Lung (tissue), 12 donors: ENCODE results near the gene RAB24. TPM values are rescaled to one million over a fixed set of nuclear protein-coding genes. Genes with fewer than 3 reads are reported as not detected.

Source experiments
- ATAC-seq: fragments of 200-7000 bp; cut with Tn5 transposase; one replicate; pipeline ENCODE4 v1.9.1; 2020; ENCODE audit warnings: moderate number of reproducible peaks; ENCODE audit not compliant: insufficient read depth, low FRiP score
- DNase-seq, 3 donors: peaks; one replicate each; pipeline ENCODE4 v3.0.0-alpha.2; 2013 to 2017
- H3K27ac ChIP-seq, 2 donors: one replicate each; pipeline ENCODE4 v1.5.1; 2013; ENCODE audit warnings: mild to moderate bottlenecking in 2 of 2, moderate library complexity in 2 of 2, control low read depth in 1 of 2, inconsistent platforms in 1 of 2, low read depth in 1 of 2, low read length in 1 of 2
- H3K27me3 ChIP-seq, 3 donors: one replicate each; pipeline ENCODE4 v1.5.1; 2013; ENCODE audit warnings: low read length in 2 of 3; ENCODE audit not compliant: control insufficient read depth in 3 of 3, insufficient read depth in 3 of 3
- H3K36me3 ChIP-seq, 4 donors: one replicate each; pipeline ENCODE4 v1.5.1; 2013; ENCODE audit warnings: low read length in 4 of 4, mild to moderate bottlenecking in 1 of 4, moderate library complexity in 1 of 4; ENCODE audit not compliant: control insufficient read depth in 4 of 4, insufficient read depth in 4 of 4
- H3K4me1 ChIP-seq, 5 donors: one replicate each; pipeline ENCODE4 v1.5.1; 2013; ENCODE audit warnings: low read length in 5 of 5, mild to moderate bottlenecking in 2 of 5, moderate library complexity in 1 of 5; ENCODE audit not compliant: control insufficient read depth in 5 of 5, insufficient read depth in 5 of 5
- H3K4me3 ChIP-seq: one replicate; pipeline ENCODE4 v1.5.1; 2013; ENCODE audit warnings: mild to moderate bottlenecking, control low read depth, moderate library complexity
- H3K9ac ChIP-seq, 2 donors: one replicate each; pipeline ENCODE4 v1.5.1; 2013; ENCODE audit warnings: low read length in 2 of 2, control low read depth in 1 of 2; ENCODE audit not compliant: insufficient read depth in 1 of 2
- H3K9me3 ChIP-seq, 4 donors: one replicate each; pipeline ENCODE4 v1.5.1; 2013; ENCODE audit warnings: low read length in 3 of 4, mild to moderate bottlenecking in 1 of 4, moderate library complexity in 1 of 4; ENCODE audit not compliant: control insufficient read depth in 4 of 4, insufficient read depth in 3 of 4
- CTCF ChIP-seq: IDR thresholded peaks from 2 replicates; pipeline ENCODE4 v1.5.1; 2012; ENCODE audit warnings: mild to moderate bottlenecking; ENCODE audit errors: control extremely low read depth, extremely low read depth
- WGBS, 2 donors: extraction: QIAGEN DNeasy Blood & Tissue Kit; methylation state at CpG; one replicate each; pipeline ENCODE4 v1.1.7; 2013; 5-methylcytosine and 5-hydroxymethylcytosine counted together
- polyA plus RNA-seq, 2 donors: library from polyadenylated mRNA; stranded (reverse); fragments of 200-250 nt; gene quantifications; one replicate each; pipeline ENCODE4 v1.2.1, GENCODE V29; 2013
- total RNA-seq, 2 donors: library from RNA; depleted of rRNA in 1 of 2; stranded (reverse); fragments of >200 nt in 1 of 2; gene quantifications; one replicate each; pipeline ENCODE4 v1.2.1, GENCODE V29; 2014 to 2021
- donor health status: control.
- donor health status: control.
- donor health status: Bipolar disorder and iron deficiency.
- donor health status: healthy.
- donor health status: DM: yes; HTN: yes; CAD: no.

The RAB24 gene
- total and polyA plus RNA-seq, 4 donors = 25.9 to 76.6 (median 42.4) TPM

DNA sequence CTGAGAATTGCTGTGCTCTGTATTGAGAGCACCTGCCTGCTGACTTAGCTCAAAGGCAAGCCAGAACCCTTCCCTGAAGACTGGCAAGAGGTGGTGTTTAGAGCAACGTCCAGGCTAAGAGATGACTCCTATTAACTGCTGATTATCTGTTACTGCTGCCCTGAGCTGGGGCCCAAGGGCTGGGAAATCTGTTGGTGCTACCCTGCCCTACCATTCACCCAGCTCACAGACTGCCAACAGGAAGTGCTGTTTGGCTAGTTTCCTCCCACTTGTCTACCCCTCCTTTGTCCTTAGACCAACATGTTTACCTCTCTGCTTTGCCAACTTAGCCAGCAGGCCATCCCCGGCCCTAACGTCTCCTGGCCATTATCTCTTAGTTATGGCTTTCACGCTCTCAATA is 6.9 kb downstream of the RAB24 start:
- Histone ChIP-seq H3K36me3 (peaks cover 17 to 47% (median 38%) of the 10 kb centered on the region in 4 donors), H3K9ac (no peak overlapping the region), H3K4me1 (peaks cover 0 to 19% (median 13%) of the 10 kb centered on the region in 5 donors), H3K27me3 (no peaks in the 10 kb centered on the region), H3K4me3 (no peak overlapping the region), H3K9me3 (no peaks in the 10 kb centered on the region), H3K27ac (peak overlapping the region in 1 of 2 donors; percentile 54)
- no peak for TF ChIP-seq CTCF
- WGBS, 2 donors = 31 to 33% methylated on average over 4 of the region's 4 CpGs
- no peak for ATAC-seq
- no peak for DNase-seq

GRCh38 chr5:177295924-177296323 is 7.6 kb downstream of the RAB24 start:
- no peak for ATAC-seq
- no peaks in the 10 kb centered on the region for H3K27me3 ChIP-seq
- no peak for TF ChIP-seq CTCF
- no peak for DNase-seq
- whole genome bisulfite sequencing, 2 donors = 42 to 73% methylated on average over 9 of the region's 9 CpGs
- H3K4me3 ChIP-seq = no peak overlapping the region
- H3K36me3 ChIP-seq = peaks cover 19 to 48% (median 39%) of the 10 kb centered on the region in 4 donors
- H3K27ac ChIP-seq = no peak overlapping the region
- H3K9ac ChIP-seq = no peak overlapping the region
- H3K9me3 ChIP-seq = no peaks in the 10 kb centered on the region
- peaks cover 0 to 12% (median 6%) of the 10 kb centered on the region in 5 donors for H3K4me1 ChIP-seq

DNA sequence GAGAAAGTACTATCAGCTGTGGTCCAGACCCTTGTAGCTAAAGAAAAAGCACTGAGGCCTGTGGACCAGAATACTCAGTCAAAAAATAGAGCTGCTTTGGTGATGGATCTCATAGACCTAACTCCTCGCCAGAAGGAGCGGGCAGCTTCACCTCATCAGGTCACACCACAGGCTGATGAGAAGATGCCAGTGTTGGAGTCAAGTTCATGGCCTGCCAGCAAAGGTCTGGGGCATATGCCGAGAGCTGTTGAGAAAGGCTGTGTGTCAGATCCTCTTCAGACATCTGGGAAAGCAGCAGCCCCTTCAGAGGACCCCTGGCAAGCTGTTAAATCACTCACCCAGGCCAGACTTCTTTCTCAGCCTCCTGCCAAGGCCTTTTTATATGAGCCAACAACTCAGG is 8.9 kb downstream of the RAB24 start:
- DNase-seq = no peak
- Histone ChIP-seq H3K36me3 (peaks cover 19 to 50% (median 40%) of the 10 kb centered on the region in 4 donors), H3K27ac (no peak overlapping the region), H3K4me3 (no peak overlapping the region), H3K9ac (no peak overlapping the region), H3K4me1 (peaks cover 0 to 10% (median 0%) of the 10 kb centered on the region in 5 donors), H3K9me3 (no peaks in the 10 kb centered on the region), H3K27me3 (no peaks in the 10 kb centered on the region)
- 90 to 91% methylated on average over 3 of the region's 3 CpGs for WGBS, 2 donors
- ATAC-seq = no peak
- no peak for TF ChIP-seq CTCF

DNA sequence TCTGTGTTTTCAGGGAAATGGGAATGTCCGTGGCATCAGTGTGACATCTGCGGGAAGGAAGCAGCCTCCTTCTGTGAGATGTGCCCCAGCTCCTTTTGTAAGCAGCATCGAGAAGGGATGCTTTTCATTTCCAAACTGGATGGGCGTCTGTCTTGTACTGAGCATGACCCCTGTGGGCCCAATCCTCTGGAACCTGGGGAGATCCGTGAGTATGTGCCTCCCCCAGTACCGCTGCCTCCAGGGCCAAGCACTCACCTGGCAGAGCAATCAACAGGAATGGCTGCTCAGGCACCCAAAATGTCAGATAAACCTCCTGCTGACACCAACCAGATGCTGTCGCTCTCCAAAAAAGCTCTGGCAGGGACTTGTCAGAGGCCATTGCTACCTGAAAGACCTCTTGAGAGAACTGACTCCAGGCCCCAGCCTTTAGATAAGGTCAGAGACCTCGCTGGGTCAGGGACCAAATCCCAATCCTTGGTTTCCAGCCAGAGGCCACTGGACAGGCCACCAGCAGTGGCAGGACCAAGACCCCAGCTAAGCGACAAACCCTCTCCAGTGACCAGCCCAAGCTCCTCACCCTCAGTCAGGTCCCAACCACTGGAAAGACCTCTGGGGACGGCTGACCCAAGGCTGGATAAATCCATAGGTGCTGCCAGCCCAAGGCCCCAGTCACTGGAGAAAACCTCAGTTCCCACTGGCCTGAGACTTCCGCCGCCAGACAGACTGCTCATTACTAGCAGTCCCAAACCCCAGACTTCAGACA is 9.5 kb downstream of the RAB24 start:
- TF ChIP-seq CTCF = no peak
- no peak overlapping the region for H3K27ac ChIP-seq
- ATAC-seq (no peak), DNase-seq (no peak)
- H3K9me3 ChIP-seq = no peaks in the 10 kb centered on the region
- H3K4me3 ChIP-seq = no peak overlapping the region
- 97 to 98% methylated on average over 12 of the region's 12 CpGs for WGBS, 2 donors
- no peak overlapping the region for H3K9ac ChIP-seq
- H3K36me3 ChIP-seq = peaks cover 19 to 55% (median 40%) of the 10 kb centered on the region in 4 donors
- H3K27me3 ChIP-seq = no peaks in the 10 kb centered on the region
- H3K4me1 ChIP-seq = peaks cover 0 to 7% (median 0%) of the 10 kb centered on the region in 5 donors
